Brain microvascular endothelial cell (primary cell): ENCODE data around the gene VPS4B.

Source experiments
- DNase-seq: peaks from one replicate; pipeline ENCODE4 v3.0.0-alpha.2; 2020
- H3K27ac ChIP-seq: fragments of 250-450 bp; sonication (Bioruptor Pico); 2 replicates; pipeline ENCODE4 v1.5.1; 2020; ENCODE audit warnings: mild to moderate bottlenecking, moderate library complexity
- H3K27me3 ChIP-seq: fragments of 250-450 bp; sonication (Bioruptor Pico); replicated peaks from 2 replicates; pipeline ENCODE4 v1.5.1; 2020; ENCODE audit warnings: mild to moderate bottlenecking
- H3K36me3 ChIP-seq: fragments of 250-450 bp; sonication (Bioruptor Pico); replicated peaks from 2 replicates; pipeline ENCODE4 v1.5.1; 2020; ENCODE audit warnings: mild to moderate bottlenecking
- H3K4me3 ChIP-seq: 2 replicates; pipeline ENCODE4 v1.5.1; 2011; ENCODE audit warnings: low read depth, mild to moderate bottlenecking, control low read depth, low read length, moderate library complexity
- CTCF ChIP-seq: IDR thresholded peaks from 2 replicates; pipeline ENCODE4 v1.5.1; 2011; ENCODE audit warnings: low read depth, mild to moderate bottlenecking, moderate library complexity, low read length, control low read depth, inconsistent platforms; ENCODE audit errors: missing control alignments
- in situ Hi-C: cut with HindIII; loops from 2 replicates; pipeline ENCODE4 v1.10.0; 2017; ENCODE audit warnings: low sequenced_read_pairs, low pct_ligation_motif_present

Gene VPS4B

GRCh38 chr18:63407734-63408133 is 14.5 kb downstream of the VPS4B start:
- TF ChIP-seq CTCF = no peak
- Histone ChIP-seq H3K4me3 (no peak overlapping the region), H3K27me3 (no peaks in the 10 kb centered on the region), H3K27ac (no peak overlapping the region), H3K36me3 (peaks cover 42% of the 10 kb centered on the region)
- in situ Hi-C loops = no loop called here
- DNase-seq = no peak

- DNase-seq = no peak
- in situ Hi-C loops = no loop called here
- Histone ChIP-seq H3K4me3 (no peak overlapping the region), H3K27me3 (no peaks in the 10 kb centered on the region), H3K36me3 (peaks cover 57% of the 10 kb centered on the region), H3K27ac (no peak overlapping the region)
- no peak for TF ChIP-seq CTCF
These were observed 16.3 kb downstream of the VPS4B start for GRCh38 chr18:63405986-63406385.

DNA sequence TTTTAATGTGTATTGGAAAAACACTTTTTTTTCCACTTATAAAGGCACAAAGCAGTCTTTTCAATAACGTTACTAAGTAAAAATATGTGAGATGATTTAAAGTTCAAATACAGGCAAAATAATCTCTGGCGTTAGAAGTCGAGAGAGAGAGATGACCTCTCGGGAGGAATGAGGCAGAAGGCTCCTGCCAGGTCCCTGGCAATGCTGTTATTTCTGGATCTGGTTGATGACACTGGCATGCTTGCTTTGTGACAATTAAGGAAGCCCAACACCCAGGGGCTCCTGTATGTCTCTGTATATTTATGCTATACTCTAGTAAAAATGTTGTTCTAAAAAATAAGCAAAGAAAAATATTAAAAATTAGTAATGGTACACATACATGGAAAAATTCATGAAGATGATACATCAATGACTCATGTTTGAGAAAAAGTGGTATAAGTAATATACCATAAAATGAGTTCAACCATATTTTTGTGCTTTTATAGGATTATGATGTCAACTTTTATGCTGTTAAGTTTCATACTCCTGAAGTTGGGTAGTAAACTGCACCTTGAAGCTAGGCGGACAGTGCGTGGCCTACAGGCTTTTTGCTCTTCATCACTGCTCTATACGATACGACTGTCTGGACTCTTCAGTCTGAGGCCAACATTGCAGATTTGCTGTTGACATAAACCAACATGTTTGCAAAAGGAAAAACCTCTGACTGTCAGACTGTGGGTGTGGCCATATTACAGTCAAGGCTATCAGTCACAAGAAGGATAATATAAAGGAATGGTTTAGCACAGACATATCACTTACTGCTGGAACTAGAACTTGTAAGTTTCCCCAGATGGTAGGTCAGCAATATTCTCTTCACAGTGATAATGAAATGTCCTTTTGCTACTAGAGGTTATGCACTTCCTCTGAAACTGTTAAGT is 19.8 kb downstream of the VPS4B start:
- in situ Hi-C loops = no loop called here
- Histone ChIP-seq H3K27ac (no peak overlapping the region), H3K4me3 (no peak overlapping the region), H3K36me3 (peaks cover 52% of the 10 kb centered on the region), H3K27me3 (no peaks in the 10 kb centered on the region)
- no peak for TF ChIP-seq CTCF
- no peak for DNase-seq

GRCh38 chr18:63399300-63399699 is 23.0 kb downstream of the VPS4B start:
- no peak for TF ChIP-seq CTCF
- in situ Hi-C loops = no loop called here
- H3K27ac ChIP-seq = no peak overlapping the region
- H3K36me3 ChIP-seq = peaks cover 58% of the 10 kb centered on the region
- H3K27me3 ChIP-seq = no peaks in the 10 kb centered on the region
- no peak for DNase-seq
- no peak overlapping the region for H3K4me3 ChIP-seq

- in situ Hi-C loops = no loop called here
- Histone ChIP-seq H3K4me3 (no peak overlapping the region), H3K27ac (no peak overlapping the region), H3K27me3 (no peaks in the 10 kb centered on the region), H3K36me3 (peaks cover 50% of the 10 kb centered on the region)
- no peak for DNase-seq
- no peak for TF ChIP-seq CTCF
These were observed 24.9 kb downstream of the VPS4B start for GRCh38 chr18:63397349-63397748.

DNA sequence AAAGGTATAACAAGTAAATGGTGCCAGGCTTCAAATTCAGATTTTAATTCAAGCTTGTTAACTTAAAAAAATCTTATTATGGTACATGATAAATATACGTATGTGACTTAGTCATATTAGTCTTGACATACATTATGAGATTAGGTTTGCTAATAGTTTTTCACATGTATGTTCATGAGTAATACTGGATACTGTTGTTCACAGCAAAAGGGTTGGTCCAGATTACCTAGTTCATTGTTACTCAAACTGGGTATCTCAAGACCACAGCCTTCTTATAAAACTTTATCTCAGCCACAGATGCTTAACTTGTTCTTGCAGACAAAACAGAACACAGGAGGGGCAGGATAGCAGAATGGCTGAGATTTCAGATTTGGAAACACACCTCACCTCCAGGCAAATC is 26.8 kb downstream of the VPS4B start:
- no peak overlapping the region for H3K4me3 ChIP-seq
- in situ Hi-C loops = no loop called here
- H3K36me3 ChIP-seq = peaks cover 42% of the 10 kb centered on the region
- no peak for TF ChIP-seq CTCF
- H3K27me3 ChIP-seq = no peaks in the 10 kb centered on the region
- H3K27ac ChIP-seq = no peak overlapping the region
- DNase-seq = no peak
